ENCODE measurements around the gene CHD1L. TPM values are rescaled to one million over a fixed set of nuclear protein-coding genes. Genes with fewer than 3 reads are reported as not detected.

CHD1L gene
- total and polyA plus RNA-seq, 2 experiments from 2014 or later, result 29.8 to 43.9 TPM

DNA sequence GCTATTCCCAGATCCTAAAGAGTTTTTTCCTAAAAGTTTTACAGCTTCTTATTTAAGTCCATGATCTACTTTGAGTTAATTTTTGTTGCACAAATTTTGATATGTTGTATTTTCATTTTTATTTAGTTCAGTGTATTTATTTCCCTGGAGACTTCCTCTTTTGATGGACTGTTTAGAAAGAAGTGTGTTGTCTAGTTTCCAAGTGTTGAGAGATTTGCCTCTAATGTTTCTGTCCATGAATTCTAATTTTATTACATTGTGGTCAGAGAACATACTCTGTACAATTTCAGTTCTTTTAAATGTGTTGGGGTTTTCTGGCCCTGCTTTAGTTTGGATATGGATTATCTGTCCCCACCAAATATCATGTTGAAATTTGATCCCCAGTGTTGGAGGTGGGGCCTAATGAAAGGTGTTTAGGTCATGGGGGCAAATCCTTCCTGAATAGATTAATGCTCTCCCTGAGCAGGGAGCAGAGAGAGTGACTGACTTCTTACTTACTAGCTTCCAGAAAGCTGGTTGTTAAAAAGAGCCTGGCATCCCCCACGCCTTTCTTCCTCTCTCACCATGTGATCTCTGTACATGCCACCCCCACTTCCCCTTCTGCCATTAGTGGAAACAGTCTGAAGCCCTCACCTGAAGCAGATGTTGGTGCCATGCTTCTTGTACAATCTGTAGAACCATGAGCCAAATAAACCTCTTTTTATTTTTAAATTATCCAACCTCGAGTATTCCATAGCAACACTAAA, 4.6 kb downstream of the CHD1L start (continued):
- TF ChIP-seq, protein P1, sequence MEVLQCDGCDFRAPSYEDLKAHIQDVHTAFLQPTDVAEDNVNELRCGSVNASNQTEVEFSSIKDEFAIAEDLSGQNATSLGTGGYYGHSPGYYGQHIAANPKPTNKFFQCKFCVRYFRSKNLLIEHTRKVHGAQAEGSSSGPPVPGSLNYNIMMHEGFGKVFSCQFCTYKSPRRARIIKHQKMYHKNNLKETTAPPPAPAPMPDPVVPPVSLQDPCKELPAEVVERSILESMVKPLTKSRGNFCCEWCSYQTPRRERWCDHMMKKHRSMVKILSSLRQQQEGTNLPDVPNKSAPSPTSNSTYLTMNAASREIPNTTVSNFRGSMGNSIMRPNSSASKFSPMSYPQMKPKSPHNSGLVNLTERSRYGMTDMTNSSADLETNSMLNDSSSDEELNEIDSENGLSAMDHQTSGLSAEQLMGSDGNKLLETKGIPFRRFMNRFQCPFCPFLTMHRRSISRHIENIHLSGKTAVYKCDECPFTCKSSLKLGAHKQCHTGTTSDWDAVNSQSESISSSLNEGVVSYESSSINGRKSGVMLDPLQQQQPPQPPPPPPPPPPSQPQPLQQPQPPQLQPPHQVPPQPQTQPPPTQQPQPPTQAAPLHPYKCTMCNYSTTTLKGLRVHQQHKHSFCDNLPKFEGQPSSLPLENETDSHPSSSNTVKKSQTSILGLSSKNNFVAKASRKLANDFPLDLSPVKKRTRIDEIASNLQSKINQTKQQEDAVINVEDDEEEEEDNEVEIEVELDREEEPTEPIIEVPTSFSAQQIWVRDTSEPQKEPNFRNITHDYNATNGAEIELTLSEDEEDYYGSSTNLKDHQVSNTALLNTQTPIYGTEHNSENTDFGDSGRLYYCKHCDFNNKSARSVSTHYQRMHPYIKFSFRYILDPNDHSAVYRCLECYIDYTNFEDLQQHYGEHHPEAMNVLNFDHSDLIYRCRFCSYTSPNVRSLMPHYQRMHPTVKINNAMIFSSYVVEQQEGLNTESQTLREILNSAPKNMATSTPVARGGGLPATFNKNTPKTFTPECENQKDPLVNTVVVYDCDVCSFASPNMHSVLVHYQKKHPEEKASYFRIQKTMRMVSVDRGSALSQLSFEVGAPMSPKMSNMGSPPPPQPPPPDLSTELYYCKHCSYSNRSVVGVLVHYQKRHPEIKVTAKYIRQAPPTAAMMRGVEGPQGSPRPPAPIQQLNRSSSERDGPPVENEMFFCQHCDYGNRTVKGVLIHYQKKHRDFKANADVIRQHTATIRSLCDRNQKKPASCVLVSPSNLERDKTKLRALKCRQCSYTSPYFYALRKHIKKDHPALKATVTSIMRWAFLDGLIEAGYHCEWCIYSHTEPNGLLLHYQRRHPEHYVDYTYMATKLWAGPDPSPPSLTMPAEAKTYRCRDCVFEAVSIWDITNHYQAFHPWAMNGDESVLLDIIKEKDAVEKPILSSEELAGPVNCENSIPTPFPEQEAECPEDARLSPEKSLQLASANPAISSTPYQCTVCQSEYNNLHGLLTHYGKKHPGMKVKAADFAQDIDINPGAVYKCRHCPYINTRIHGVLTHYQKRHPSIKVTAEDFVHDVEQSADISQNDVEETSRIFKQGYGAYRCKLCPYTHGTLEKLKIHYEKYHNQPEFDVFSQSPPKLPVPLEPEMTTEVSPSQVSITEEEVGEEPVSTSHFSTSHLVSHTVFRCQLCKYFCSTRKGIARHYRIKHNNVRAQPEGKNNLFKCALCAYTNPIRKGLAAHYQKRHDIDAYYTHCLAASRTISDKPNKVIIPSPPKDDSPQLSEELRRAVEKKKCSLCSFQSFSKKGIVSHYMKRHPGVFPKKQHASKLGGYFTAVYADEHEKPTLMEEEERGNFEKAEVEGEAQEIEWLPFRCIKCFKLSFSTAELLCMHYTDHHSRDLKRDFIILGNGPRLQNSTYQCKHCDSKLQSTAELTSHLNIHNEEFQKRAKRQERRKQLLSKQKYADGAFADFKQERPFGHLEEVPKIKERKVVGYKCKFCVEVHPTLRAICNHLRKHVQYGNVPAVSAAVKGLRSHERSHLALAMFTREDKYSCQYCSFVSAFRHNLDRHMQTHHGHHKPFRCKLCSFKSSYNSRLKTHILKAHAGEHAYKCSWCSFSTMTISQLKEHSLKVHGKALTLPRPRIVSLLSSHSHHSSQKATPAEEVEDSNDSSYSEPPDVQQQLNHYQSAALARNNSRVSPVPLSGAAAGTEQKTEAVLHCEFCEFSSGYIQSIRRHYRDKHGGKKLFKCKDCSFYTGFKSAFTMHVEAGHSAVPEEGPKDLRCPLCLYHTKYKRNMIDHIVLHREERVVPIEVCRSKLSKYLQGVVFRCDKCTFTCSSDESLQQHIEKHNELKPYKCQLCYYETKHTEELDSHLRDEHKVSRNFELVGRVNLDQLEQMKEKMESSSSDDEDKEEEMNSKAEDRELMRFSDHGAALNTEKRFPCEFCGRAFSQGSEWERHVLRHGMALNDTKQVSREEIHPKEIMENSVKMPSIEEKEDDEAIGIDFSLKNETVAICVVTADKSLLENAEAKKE (CRISPR knock-in tag; IDR thresholded peaks at IDR 0.05), result no peak
- no peak for TF ChIP-seq EZH2phosphoT487 (IDR thresholded peaks at IDR 0.05; ENCODE audit: unreplicated experiment)

DNA sequence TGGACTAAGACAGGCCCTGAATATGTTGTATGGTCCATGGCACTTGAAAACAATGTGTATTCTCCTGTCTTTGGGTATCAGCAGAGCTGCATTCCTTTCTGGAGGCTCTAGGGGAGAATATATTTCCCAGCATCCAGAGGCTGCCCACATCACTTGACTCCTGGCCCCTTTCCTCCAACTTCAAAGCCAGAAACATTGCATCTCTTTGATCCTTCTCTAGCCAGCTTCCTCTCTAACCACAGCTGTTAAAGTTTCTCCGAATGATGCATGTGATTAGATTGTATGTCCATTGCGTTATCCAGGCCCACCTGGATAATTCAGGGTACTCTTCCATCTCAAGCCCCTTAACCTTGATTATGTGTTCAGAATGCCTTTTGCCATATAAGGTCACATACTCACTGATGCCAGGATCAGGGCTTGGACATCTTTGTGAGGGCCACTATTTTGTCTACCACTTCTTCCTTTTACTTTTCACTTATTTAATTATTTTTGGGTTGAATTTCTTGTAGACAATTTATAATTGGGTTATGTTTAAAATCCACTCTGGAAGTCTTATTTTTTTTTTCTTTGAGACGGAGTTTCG, 5.3 kb downstream of the CHD1L start:
- Histone ChIP-seq H3K4me2 (peak overlapping the region; percentile 56; the same call in 1 of the 2 replicates), H3K27me3 (ENCODE audit: insufficient read depth) (no peaks in the 10 kb centered on the region; the same call in 1 of the 2 replicates), H3K9me2 (ENCODE audit: insufficient read depth) (no peaks in the 10 kb centered on the region), H3F3A (replicated peaks; ENCODE audit: low read depth) (no peaks in the 10 kb centered on the region), H4K20me1 (replicated peaks; ENCODE audit: insufficient read depth) (peaks cover 16% of the 10 kb centered on the region; the same call in 1 of the 2 replicates), H3K4me1 (ENCODE audit: insufficient read depth) (peaks cover 27% of the 10 kb centered on the region; the same call in 1 of the 2 replicates), H3K27ac (ENCODE audit: low read depth) (no peak overlapping the region), H3K4me3 (peak overlapping the region; percentile 26), H2AFZ (no peak overlapping the region), H3K36me3 (ENCODE audit: insufficient read depth) (no peaks in the 10 kb centered on the region), H3K79me2 (replicated peaks; ENCODE audit: insufficient read depth) (peaks cover 94% of the 10 kb centered on the region)
- no peak overlapping the region for H3K4me3 Mint-ChIP-seq
- peaks cover 7% of the 10 kb centered on the region for H3K27me3 Mint-ChIP-seq (ENCODE audit: insufficient read depth, low read depth, poor library complexity)
- H3K36me3 Mint-ChIP-seq (ENCODE audit: low read depth), result 0 out of 3 replicates have a peak, but pooled peaks cover 2% of the 10 kb centered on the region
- no peak for ATAC-seq
- DNase-seq (ENCODE audit: low spot score), result no peak
- H3K27ac Mint-ChIP-seq, result peak overlapping the region; percentile 45
- H3K9me3 Mint-ChIP-seq, result no peaks in the 10 kb centered on the region
- H3K4me1 Mint-ChIP-seq, result peaks cover 44% of the 10 kb centered on the region
- no peak for TF ChIP-seq ZNF331 (CRISPR knock-in tag; IDR thresholded peaks at IDR 0.05; ENCODE audit: low read depth)
- TF ChIP-seq, protein P2, sequence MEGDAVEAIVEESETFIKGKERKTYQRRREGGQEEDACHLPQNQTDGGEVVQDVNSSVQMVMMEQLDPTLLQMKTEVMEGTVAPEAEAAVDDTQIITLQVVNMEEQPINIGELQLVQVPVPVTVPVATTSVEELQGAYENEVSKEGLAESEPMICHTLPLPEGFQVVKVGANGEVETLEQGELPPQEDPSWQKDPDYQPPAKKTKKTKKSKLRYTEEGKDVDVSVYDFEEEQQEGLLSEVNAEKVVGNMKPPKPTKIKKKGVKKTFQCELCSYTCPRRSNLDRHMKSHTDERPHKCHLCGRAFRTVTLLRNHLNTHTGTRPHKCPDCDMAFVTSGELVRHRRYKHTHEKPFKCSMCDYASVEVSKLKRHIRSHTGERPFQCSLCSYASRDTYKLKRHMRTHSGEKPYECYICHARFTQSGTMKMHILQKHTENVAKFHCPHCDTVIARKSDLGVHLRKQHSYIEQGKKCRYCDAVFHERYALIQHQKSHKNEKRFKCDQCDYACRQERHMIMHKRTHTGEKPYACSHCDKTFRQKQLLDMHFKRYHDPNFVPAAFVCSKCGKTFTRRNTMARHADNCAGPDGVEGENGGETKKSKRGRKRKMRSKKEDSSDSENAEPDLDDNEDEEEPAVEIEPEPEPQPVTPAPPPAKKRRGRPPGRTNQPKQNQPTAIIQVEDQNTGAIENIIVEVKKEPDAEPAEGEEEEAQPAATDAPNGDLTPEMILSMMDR (conservative IDR thresholded peaks at IDR 0.05; ENCODE audit: low read depth in 2 of 2), result no peak
- TF ChIP-seq, protein P3, sequence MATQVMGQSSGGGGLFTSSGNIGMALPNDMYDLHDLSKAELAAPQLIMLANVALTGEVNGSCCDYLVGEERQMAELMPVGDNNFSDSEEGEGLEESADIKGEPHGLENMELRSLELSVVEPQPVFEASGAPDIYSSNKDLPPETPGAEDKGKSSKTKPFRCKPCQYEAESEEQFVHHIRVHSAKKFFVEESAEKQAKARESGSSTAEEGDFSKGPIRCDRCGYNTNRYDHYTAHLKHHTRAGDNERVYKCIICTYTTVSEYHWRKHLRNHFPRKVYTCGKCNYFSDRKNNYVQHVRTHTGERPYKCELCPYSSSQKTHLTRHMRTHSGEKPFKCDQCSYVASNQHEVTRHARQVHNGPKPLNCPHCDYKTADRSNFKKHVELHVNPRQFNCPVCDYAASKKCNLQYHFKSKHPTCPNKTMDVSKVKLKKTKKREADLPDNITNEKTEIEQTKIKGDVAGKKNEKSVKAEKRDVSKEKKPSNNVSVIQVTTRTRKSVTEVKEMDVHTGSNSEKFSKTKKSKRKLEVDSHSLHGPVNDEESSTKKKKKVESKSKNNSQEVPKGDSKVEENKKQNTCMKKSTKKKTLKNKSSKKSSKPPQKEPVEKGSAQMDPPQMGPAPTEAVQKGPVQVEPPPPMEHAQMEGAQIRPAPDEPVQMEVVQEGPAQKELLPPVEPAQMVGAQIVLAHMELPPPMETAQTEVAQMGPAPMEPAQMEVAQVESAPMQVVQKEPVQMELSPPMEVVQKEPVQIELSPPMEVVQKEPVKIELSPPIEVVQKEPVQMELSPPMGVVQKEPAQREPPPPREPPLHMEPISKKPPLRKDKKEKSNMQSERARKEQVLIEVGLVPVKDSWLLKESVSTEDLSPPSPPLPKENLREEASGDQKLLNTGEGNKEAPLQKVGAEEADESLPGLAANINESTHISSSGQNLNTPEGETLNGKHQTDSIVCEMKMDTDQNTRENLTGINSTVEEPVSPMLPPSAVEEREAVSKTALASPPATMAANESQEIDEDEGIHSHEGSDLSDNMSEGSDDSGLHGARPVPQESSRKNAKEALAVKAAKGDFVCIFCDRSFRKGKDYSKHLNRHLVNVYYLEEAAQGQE (IDR thresholded peaks at IDR 0.05; ENCODE audit: unreplicated experiment), result no peak

Measured in GM23338 (cell line).